ELR (cell line): Measurements from ENCODE around the gene PRMT6.
A peak's percentile ranks its signal among the peaks of the same experiment; 100 is the strongest.
"Not testable (repeated sequence)": the region's sequence is repeated elsewhere in the genome, so short reads cannot be mapped to it uniquely, and the experiment has no call there.

Experiments
- DNase-seq: peaks from one replicate; pipeline ENCODE4 v3.0.0-alpha.2; 2015; ENCODE audit warnings: low read depth

The PRMT6 gene

GRCh38 chr1:107056426-107057196, at the start of gene PRMT6:
Gene PRMT6 (plus strand): TSS chr1:107056674. CDS start chr1:107056716, 42 bp downstream.
- DNase-seq, result peak; percentile 77

- no peak for DNase-seq
These were observed 47.2 kb upstream of the PRMT6 start for GRCh38 chr1:107009281-107009680.

DNA sequence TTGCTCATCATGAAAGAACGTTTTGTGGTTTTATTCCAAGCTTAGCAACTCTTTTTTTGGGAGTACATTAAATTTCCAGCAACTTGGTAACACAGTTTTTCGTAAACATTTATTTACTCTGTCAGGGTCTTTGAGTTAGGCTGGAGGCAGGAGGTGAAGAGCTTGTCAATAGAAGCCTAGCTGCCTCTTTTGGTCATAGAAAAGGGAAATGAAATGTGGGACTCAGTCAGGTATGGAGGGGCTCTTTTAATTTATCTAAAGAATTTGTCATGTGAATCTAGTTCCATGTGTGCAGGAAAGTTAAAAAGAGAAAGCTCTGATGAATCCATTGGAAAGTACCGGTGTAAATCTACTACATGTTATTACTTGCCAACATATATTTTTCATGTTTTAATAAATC, 45.9 kb upstream of the PRMT6 start:
- no peak for DNase-seq

GRCh38 chr1:107016376-107016978, 40.0 kb upstream of the PRMT6 start:
- peak; percentile 42 for DNase-seq

GRCh38 chr1:107018445-107018844, 38.0 kb upstream of the PRMT6 start:
- no peak for DNase-seq

DNA sequence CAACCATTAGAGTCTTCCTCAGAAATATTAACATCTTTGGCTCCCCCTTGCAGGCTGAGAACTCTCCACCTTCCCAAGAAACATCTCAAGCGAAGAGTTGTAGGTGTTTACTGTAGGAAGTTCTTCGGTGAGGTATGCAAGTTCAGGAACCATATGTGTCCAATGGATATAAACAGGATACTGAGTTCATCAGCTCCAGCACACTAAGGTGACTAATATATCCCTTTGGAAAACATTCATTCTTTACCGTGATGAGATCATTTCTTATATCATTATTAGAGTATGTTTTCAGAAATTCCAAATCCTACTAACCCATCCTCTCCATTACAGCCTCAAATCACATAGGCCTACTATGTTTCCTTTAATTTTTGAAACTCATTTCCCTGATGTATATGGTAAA, 37.3 kb upstream of the PRMT6 start:
- DNase-seq, result peak; percentile 86

- not testable (repeated sequence) for DNase-seq
These were observed 17.6 kb upstream of the PRMT6 start for GRCh38 chr1:107038874-107039273.

DNA sequence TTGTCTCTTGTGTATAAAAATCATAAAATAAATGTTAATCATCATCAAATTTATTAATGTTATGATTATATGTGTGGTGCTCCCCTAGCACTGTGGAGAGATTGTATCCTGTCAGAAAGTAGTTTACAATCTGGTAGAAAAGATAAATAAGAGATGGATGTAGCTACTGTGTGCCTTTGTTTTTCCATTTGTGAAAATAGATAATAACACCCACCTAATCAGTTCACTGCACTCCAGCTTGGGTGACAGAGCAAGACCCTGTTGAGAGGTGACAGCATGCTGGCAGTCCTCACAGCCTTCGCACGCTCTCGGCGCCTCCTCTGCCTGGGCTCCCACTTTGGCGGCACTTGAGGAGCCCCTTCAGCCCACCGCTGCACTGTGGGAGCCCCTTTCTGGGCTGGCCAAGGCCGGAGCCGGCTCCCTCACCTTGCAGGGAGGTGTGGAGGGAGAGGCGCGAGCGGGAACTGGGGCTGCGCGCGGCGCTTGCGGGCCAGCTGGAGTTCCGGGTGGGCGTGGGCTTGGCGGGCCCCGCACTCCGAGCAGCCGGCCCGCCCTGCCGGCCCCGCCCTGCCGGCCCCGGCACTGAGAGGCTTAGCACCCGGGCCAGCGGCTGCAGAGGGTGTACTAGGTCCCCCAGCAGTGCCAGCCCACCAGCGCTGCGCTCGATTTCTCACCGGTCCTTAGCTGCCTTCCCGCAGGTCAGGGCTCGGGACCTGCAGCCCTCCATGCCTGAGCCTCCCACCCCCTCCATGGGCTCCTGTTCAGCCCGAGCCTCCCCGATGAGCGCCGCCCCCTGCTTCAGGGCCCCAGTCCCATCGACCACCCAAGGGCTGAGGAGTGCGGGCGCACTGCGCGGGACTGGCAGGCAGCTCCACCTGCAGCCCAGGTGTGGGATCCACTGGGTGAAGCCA, 11.9 kb upstream of the PRMT6 start:
- DNase-seq, result not testable (repeated sequence)

- peak; percentile 23 for DNase-seq
These were observed 8.9 kb upstream of the PRMT6 start for GRCh38 chr1:107047602-107048001.

DNA sequence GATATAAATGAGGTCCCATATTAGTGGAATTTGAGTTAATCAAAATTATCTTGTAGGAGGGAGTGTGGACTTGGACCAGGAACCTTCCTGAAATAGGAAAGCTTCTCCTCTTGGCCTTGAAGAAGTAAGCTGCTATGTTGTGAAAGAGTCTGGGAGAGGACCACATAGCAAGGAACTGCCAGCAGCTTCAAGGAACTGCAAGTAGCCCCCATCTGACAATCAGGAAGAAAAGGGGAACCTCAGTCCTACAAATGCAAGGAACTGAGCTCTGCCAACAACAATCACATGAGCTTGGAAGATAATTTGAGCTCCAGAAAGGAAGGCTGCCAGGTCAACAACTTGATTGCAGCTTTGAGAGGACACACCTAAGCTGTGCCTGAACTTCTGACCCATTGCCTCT, 8.2 kb upstream of the PRMT6 start:
- no peak for DNase-seq

GRCh38 chr1:107051266-107051665, 5.2 kb upstream of the PRMT6 start:
- no peak for DNase-seq

DNA sequence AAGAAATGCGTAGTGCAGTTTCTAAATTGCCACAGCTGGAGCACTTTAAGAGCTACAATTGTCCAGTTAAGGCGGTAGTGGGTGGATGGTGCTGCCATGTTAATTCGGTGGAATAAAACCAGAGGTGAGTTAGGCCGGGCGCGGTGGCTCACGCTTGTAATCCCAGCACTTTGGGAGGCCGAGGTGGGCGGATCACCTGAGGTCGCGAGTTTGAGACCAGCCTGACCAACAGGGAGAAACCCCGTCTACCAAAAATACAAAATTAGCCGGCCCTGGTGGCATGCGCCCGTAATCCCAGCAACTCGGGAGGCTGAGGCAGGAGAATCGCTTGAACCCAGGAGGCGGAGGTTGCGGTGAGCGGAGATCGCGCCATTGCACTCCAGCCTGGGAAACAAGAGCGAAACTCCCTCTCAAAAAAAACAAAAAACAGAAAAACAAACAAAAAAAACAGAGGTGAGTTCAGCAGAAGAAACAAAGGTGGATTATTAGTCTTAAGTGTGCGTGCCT, 502 bp upstream of the PRMT6 start:
- DNase-seq, result not testable (repeated sequence)

DNA sequence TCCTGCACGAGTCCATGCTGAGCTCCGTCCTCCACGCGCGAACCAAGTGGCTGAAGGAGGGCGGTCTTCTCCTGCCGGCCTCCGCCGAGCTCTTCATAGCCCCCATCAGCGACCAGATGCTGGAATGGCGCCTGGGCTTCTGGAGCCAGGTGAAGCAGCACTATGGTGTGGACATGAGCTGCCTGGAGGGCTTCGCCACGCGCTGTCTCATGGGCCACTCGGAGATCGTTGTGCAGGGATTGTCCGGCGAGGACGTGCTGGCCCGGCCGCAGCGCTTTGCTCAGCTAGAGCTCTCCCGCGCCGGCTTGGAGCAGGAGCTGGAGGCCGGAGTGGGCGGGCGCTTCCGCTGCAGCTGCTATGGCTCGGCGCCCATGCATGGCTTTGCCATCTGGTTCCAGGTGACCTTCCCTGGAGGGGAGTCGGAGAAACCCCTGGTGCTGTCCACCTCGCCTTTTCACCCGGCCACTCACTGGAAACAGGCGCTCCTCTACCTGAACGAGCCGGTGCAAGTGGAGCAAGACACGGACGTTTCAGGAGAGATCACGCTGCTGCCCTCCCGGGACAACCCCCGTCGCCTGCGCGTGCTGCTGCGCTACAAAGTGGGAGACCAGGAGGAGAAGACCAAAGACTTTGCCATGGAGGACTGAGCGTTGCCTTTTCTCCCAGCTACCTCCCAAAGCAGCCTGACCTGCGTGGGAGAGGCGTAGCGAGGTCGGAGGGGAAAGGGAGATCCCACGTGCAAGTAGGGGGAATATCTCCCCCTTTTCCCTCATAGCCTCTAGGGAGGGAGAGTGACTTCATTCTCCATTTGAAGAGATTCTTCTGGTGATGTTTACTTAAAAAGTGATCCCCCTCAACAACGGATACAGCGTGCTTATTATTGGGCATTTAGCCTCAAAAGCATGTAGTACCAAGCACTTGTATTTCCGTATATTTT, 991 bp downstream of the PRMT6 start:
- peak; percentile 71 for DNase-seq

DNA sequence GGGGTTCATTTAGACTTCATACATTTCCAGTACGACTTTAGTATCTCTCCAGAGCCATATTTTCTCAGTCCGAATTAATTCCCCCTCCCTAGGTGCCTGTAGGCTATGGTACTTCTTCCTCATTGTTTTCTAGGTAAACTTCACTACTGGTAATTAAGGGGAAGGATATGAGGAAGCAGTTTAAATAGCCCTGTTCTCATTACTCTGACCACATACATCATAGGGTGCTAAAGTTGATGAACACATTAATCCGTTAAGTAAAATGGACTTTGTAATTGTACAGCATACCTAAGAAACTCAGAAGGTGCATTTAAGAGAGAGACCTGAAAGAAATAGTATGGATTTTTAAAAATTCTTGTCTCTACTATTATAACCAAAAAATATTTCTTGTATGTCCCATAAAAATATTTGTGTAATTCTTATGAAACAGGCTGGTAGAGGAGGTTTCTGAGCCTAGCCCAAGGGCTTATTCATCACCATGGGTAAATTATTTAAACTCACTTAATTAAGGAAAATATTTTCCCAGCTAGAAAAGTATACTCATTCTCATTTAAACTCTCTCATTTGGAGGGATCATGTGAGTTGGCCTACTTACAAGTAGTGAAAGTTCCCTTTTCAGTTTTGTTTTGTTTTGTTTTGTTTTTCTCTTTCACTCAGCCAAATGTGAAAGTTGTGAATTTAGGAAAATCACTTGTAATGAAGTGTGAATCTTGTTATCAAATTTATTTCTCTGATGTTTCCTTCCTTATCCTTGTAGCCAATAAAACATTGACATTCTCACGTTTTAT, 2.0 kb downstream of the PRMT6 start:
- no peak for DNase-seq

DNA sequence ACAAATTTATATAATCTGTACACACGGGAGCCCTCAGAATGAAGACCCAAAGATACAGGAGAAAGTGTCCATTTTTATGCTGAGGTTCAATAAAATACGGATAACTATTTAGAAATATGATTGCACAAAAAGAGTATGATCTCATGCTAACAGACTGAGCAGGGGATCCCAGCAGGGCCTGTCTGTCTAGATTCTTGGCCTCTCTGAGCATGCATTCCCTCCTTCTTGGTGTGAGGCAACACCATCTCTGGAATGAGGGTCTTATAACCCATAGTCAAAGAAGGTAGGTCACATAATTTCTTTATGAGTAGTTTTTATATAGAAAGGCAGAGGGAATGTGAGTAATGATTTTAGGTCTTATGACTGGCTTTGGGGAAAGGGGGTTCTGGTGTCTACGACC, 5.4 kb downstream of the PRMT6 start:
- DNase-seq, result no peak

DNA sequence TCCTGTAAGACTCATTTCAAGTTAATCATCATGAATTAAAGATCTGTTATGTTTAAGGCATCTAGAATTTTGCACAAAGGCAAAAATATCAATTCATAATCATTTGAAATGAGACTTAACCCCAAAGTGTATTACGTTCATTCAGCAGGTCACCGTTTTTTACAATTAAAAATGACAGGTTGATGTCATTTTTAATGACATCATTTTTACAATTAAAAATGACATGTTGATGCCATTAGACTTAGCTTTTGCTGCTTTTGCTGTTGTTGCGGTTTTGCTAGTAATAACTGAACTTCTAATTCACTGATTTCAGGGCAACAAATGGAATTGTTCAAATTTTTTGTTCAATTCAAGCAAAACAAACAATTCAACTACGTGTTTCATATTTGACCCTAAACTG, 17.0 kb downstream of the PRMT6 start:
- DNase-seq, result no peak

GRCh38 chr1:107076841-107077240, 20.4 kb downstream of the PRMT6 start:
- DNase-seq, result peak; percentile 96

DNA sequence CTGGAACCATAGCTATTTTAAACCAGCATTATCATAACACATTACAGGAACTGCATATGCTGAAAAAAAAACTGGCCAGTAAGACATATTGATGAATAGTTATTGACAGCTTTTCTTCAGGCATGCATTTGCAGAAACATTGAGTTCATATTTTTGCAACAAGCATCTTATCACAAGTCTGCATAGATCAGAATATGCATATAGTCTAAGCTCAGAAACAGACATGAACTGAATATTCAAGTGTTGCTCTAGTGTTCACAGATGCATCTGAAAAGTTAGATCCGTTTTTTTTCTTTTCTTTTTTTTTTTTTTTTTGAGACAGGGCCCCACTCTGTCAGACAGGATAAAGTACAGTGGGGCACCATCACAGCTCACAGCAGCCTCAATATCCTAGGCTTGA, 22.8 kb downstream of the PRMT6 start:
- DNase-seq, result no peak

GRCh38 chr1:107081102-107081501, 24.6 kb downstream of the PRMT6 start:
- DNase-seq, result no peak

DNA sequence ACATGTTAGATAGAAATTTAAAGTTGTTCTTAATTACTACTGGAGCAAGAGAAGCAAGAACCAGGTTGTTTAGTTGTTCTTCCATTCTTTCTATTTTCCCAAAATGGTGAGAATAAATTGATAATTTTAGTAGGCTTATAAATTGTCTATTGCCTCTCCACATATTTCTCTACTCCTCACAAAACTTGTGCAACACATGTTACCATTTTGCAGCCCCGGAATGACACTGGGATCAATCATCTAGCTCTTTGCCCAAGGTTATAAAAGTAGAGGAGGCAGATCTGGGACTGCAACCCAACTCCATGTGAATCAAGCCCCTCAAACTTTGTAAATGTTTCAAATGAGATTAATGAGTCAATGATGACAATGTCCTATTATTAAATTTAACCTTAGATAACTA, 34.9 kb downstream of the PRMT6 start:
- no peak for DNase-seq

DNA sequence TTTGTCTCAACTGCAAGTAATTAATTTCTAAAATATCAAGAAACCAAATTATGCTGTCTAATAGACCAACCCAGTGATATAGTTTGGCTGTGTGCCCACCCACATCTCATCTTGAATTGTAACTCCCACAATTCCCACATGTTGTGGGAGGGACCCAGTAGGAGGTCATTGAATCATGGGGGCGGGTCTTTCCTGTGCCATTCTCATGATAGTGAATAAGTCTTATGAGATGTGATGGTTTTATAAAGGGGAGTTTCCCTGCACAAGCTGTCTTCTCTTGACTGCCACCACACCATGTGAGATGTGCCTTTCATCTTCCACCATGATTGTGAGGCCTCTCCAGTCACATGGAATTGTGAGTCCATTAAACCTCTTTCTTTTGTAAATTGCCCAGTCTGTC, 36.9 kb downstream of the PRMT6 start:
- DNase-seq, result peak; percentile 13
